Sigmoid colon (tissue), 7 donors: ENCODE data around the gene KCNH1. TPM values are rescaled to one million over a fixed set of nuclear protein-coding genes. Genes with fewer than 3 reads are reported as not detected.

Experiments
- DNase-seq: peaks from one replicate; pipeline ENCODE4 v3.0.0-alpha.2; 2019
- H3K27ac ChIP-seq, 4 donors: fragments of 200-600 bp; sonication (generic); one replicate each; pipeline ENCODE4 v1.5.1; 2016 to 2019; ENCODE audit warnings: mild to moderate bottlenecking in 1 of 4
- H3K27me3 ChIP-seq, 3 donors: fragments of 200-600 bp; sonication (generic); one replicate each; pipeline ENCODE4 v1.5.1; 2019; ENCODE audit warnings: mild to moderate bottlenecking in 1 of 3
- H3K36me3 ChIP-seq, 4 donors: fragments of 200-600 bp; sonication (generic); one replicate each; pipeline ENCODE4 v1.5.1; 2016 to 2019
- H3K4me1 ChIP-seq, 4 donors: fragments of 200-600 bp; sonication (generic); one replicate each; pipeline ENCODE4 v1.5.1; 2017 to 2019
- H3K4me3 ChIP-seq, 4 donors: fragments of 200-600 bp; sonication (generic); one replicate each; pipeline ENCODE4 v1.5.1; 2017 to 2019; ENCODE audit warnings: mild to moderate bottlenecking in 2 of 4, moderate library complexity in 1 of 4
- H3K9me3 ChIP-seq, 4 donors: fragments of 200-600 bp in 3 of 4; sonication (generic) in 3 of 4; one replicate each; pipeline versions ENCODE4 v1.5.1 to v1.6.1; 2013 to 2019
- CTCF ChIP-seq, 4 experiments: fragments of 450-650 bp in 3 of 4; fragments of 200-600 bp in 1 of 4; IDR thresholded peaks; one replicate each; pipeline ENCODE4 v1.5.1; 2016 to 2019; ENCODE audit warnings: antibody characterized with exemption in 4 of 4, mild to moderate bottlenecking in 3 of 4, moderate library complexity in 2 of 4
- EP300 ChIP-seq, 4 donors: sonication (generic); formaldehyde crosslinking; IDR thresholded peaks; one replicate each; pipeline ENCODE4 v1.6.1; 2017; ENCODE audit warnings: antibody characterized with exemption in 4 of 4
- POLR2A ChIP-seq, 2 donors: fragments of 450-650 bp; IDR thresholded peaks; one replicate each; pipeline ENCODE4 v1.6.1; 2016; ENCODE audit warnings: antibody characterized with exemption in 2 of 2, mild to moderate bottlenecking in 2 of 2, moderate library complexity in 2 of 2
- POLR2AphosphoS5 ChIP-seq, 4 donors: sonication (generic); formaldehyde crosslinking; IDR thresholded peaks; one replicate each; pipeline ENCODE4 v1.6.1; 2017; ENCODE audit warnings: antibody characterized with exemption in 4 of 4
- WGBS, 2 donors: extraction: QIAGEN DNeasy Blood & Tissue Kit; methylation state at CpG; one replicate each; pipeline ENCODE4 v1.1.7; 2013; 5-methylcytosine and 5-hydroxymethylcytosine counted together
- intact Hi-C: fragments of 100-400 bp; cut with DNase I; formaldehyde crosslinking; loops from one replicate; pipeline ENCODE4 v1.15.1; 2023
- polyA plus RNA-seq, 3 donors: library from polyadenylated mRNA; stranded (reverse); fragments of 200-250 nt; gene quantifications; one replicate each; pipeline ENCODE4 v1.2.3, GENCODE V29; 2013
- total RNA-seq, 4 donors: library from RNA; depleted of rRNA; stranded (reverse); fragments of >200 nt; gene quantifications; one replicate each; pipeline ENCODE4 v1.1.0, GENCODE V29; 2016
- donor health status: healthy with polysubstance abuse.
- donor health status: Bipolar disorder and iron deficiency.
- donor health status: healthy.

The KCNH1 gene
- total and polyA plus RNA-seq, 7 donors, result 0.23 to 3.1 (median 0.55) TPM; not detected in 2

- Histone ChIP-seq H3K27me3 (no peaks in the 10 kb centered on the region), H3K4me3 (no peak overlapping the region), H3K27ac (no peak overlapping the region), H3K9me3 (no peaks in the 10 kb centered on the region), H3K4me1 (no peaks in the 10 kb centered on the region), H3K36me3 (no peaks in the 10 kb centered on the region)
- 67 to 79% methylated on average over 2 of the region's 2 CpGs for WGBS, 2 donors
- DNase-seq, result no peak
- intact Hi-C loops, result no loop called here
- no peak for TF ChIP-seq EP300 (IDR thresholded peaks at IDR 0.05)
- no peak for TF ChIP-seq CTCF (IDR thresholded peaks at IDR 0.05)
- no peak for TF ChIP-seq POLR2AphosphoS5 (IDR thresholded peaks at IDR 0.05)
- no peak for TF ChIP-seq POLR2A (IDR thresholded peaks at IDR 0.05)
These were observed 191.4 kb downstream of the KCNH1 start for GRCh38 chr1:210942513-210942912.

GRCh38 chr1:210940081-210940617, 193.8 kb downstream of the KCNH1 start:
- no peak overlapping the region for H3K4me3 ChIP-seq
- 57 to 73% methylated on average over 1 of the region's 1 CpG for WGBS, 2 donors
- H3K27ac ChIP-seq, result no peak overlapping the region
- no peak for DNase-seq
- no peaks in the 10 kb centered on the region for H3K27me3 ChIP-seq
- no peaks in the 10 kb centered on the region for H3K9me3 ChIP-seq
- H3K4me1 ChIP-seq, result no peaks in the 10 kb centered on the region
- intact Hi-C loops, result no loop called here
- no peaks in the 10 kb centered on the region for H3K36me3 ChIP-seq
- TF ChIP-seq EP300 (IDR thresholded peaks at IDR 0.05), result no peak
- TF ChIP-seq POLR2AphosphoS5 (IDR thresholded peaks at IDR 0.05), result no peak
- TF ChIP-seq POLR2A (IDR thresholded peaks at IDR 0.05), result no peak
- no peak for TF ChIP-seq CTCF (IDR thresholded peaks at IDR 0.05)

- TF ChIP-seq EP300 (IDR thresholded peaks at IDR 0.05), result no peak
- no peak for TF ChIP-seq POLR2A (IDR thresholded peaks at IDR 0.05)
- TF ChIP-seq CTCF (IDR thresholded peaks at IDR 0.05), result no peak
- TF ChIP-seq POLR2AphosphoS5 (IDR thresholded peaks at IDR 0.05), result no peak
- intact Hi-C loops, result no loop called here
- no peaks in the 10 kb centered on the region for H3K27me3 ChIP-seq
- H3K9me3 ChIP-seq, result no peaks in the 10 kb centered on the region
- H3K4me1 ChIP-seq, result peaks cover 0 to 4% (median 0%) of the 10 kb centered on the region in 4 donors
- WGBS, 2 donors, result 69 to 83% methylated on average over 3 of the region's 3 CpGs
- DNase-seq, result no peak
- no peaks in the 10 kb centered on the region for H3K36me3 ChIP-seq
- no peak overlapping the region for H3K4me3 ChIP-seq
- H3K27ac ChIP-seq, result no peak overlapping the region
These were observed 195.5 kb downstream of the KCNH1 start for GRCh38 chr1:210938416-210938925.

GRCh38 chr1:210937846-210938245, 196.1 kb downstream of the KCNH1 start:
- no peak for DNase-seq
- Histone ChIP-seq H3K4me1 (peaks cover 0 to 4% (median 0%) of the 10 kb centered on the region in 4 donors), H3K9me3 (no peaks in the 10 kb centered on the region), H3K27me3 (no peaks in the 10 kb centered on the region), H3K36me3 (no peaks in the 10 kb centered on the region), H3K27ac (no peak overlapping the region), H3K4me3 (no peak overlapping the region)
- TF ChIP-seq POLR2A (IDR thresholded peaks at IDR 0.05), result no peak
- no peak for TF ChIP-seq POLR2AphosphoS5 (IDR thresholded peaks at IDR 0.05)
- TF ChIP-seq CTCF (IDR thresholded peaks at IDR 0.05), result no peak
- TF ChIP-seq EP300 (IDR thresholded peaks at IDR 0.05), result no peak
- intact Hi-C loops, result no loop called here

GRCh38 chr1:210935905-210936304, 198.0 kb downstream of the KCNH1 start:
- H3K4me1 ChIP-seq, result peaks cover 0 to 4% (median 0%) of the 10 kb centered on the region in 4 donors
- no peak overlapping the region for H3K27ac ChIP-seq
- H3K9me3 ChIP-seq, result no peaks in the 10 kb centered on the region
- no peak for TF ChIP-seq EP300 (IDR thresholded peaks at IDR 0.05)
- TF ChIP-seq POLR2AphosphoS5 (IDR thresholded peaks at IDR 0.05), result no peak
- no peak for TF ChIP-seq CTCF (IDR thresholded peaks at IDR 0.05)
- no peak for TF ChIP-seq POLR2A (IDR thresholded peaks at IDR 0.05)
- 71 to 82% methylated on average over 4 of the region's 4 CpGs for WGBS, 2 donors
- H3K36me3 ChIP-seq, result no peaks in the 10 kb centered on the region
- H3K4me3 ChIP-seq, result no peak overlapping the region
- H3K27me3 ChIP-seq, result no peaks in the 10 kb centered on the region
- DNase-seq, result no peak
- intact Hi-C loops, result no loop called here
